ENCODE results near the gene CELSR1. TPM values are rescaled to one million over a fixed set of nuclear protein-coding genes. Genes with fewer than 3 reads are reported as not detected.
"Not testable (repeated sequence)": the region's sequence is repeated elsewhere in the genome, so short reads cannot be mapped to it uniquely, and the experiment has no call there.

The CELSR1 gene
- total RNA-seq, 2 experiments from 2014 or later, result 3.7 to 5.2 TPM

DNA sequence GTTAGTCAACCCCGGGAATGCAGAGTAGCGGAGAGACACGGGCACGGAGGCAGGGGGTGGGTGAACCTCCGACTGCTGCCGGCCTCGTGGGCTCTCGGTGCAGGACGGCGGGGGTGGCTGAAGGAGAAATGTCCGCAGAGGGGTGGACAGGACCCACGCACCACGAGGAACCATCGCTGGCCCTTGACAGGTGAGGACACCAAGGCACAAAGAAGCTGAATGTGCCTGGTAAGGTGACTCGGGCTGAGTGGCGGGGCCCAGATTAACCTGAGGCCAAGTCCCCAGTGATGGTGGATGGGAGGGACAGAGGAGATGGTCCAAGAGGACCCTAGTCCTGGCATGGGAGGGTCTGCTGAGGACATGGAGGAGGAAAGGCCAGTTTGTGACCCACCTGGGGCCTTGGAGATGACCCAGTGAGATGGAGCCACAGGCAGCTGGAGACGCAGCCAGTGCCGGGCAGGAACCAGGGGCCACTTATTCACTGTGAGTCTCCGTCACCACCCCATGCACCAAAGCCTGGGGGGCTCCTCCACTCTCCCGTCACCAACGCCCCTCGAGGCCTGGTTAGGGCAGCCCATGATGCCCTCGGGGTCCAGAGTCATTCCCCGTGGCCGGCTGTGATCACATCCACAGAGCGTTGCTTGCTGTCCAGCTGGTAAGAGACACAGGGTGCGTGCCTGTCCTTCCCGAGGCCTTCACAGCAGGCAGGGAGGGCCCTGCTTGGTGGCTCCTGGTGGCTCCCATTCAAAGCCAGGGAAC lies 64.2 kb downstream of the CELSR1 start:
- TF ChIP-seq, protein P1, sequence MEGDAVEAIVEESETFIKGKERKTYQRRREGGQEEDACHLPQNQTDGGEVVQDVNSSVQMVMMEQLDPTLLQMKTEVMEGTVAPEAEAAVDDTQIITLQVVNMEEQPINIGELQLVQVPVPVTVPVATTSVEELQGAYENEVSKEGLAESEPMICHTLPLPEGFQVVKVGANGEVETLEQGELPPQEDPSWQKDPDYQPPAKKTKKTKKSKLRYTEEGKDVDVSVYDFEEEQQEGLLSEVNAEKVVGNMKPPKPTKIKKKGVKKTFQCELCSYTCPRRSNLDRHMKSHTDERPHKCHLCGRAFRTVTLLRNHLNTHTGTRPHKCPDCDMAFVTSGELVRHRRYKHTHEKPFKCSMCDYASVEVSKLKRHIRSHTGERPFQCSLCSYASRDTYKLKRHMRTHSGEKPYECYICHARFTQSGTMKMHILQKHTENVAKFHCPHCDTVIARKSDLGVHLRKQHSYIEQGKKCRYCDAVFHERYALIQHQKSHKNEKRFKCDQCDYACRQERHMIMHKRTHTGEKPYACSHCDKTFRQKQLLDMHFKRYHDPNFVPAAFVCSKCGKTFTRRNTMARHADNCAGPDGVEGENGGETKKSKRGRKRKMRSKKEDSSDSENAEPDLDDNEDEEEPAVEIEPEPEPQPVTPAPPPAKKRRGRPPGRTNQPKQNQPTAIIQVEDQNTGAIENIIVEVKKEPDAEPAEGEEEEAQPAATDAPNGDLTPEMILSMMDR (conservative IDR thresholded peaks at IDR 0.05; ENCODE audit: low read length), result no peak
- TF ChIP-seq EZH2phosphoT487 (IDR thresholded peaks at IDR 0.05; ENCODE audit: borderline replicate concordance, low read depth, low read length), result no peak
- Histone ChIP-seq H3K4me1 (ENCODE audit: insufficient read depth, low read length, poor library complexity, severe bottlenecking) (no peaks in the 10 kb centered on the region), H3K9me3 (ENCODE audit: low read length) (no peaks in the 10 kb centered on the region), H3K36me3 (ENCODE audit: insufficient read depth, low read length) (no peaks in the 10 kb centered on the region), H4K20me1 (ENCODE audit: insufficient read depth, low read length) (no peaks in the 10 kb centered on the region), H3K4me3 (ENCODE audit: low read depth, low read length, poor library complexity, severe bottlenecking) (no peak overlapping the region), H3K79me2 (ENCODE audit: insufficient read depth, low read depth, low read length) (no peaks in the 10 kb centered on the region), H3K9me2 (ENCODE audit: insufficient read depth, low read length) (no peaks in the 10 kb centered on the region), H2AFZ (ENCODE audit: low read length) (no peak overlapping the region), H3K4me2 (ENCODE audit: low read length) (no peak overlapping the region), H3K27ac (ENCODE audit: low read depth, low read length, poor library complexity, severe bottlenecking) (no peak overlapping the region)
- ChIA-PET POLR2A (no interaction called here), CTCF (ENCODE audit: unreplicated experiment) (no interaction called here)
- DNase-seq (ENCODE audit: low spot score), result no peak
- intact Hi-C loops (cut with micrococcal nuclease; ENCODE audit: unreplicated experiment), result no loop called here
- no TSS peak for BruUV-seq (replicated peaks)

DNA sequence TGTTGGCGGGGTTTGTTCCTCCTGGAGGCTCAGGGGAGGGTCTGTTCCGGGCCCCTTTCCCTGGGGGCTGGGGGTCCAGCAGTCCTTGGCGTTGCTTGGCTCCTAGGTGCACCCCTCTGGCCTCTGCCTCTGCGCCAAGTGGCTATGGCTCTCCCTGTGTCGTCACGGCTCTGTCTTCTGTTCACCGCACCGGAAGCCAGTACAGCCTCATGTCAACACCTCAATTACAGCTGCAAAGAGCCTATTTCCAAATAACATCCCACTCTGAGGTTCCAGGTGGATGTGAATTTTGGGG lies 64.8 kb downstream of the CELSR1 start:
- Histone ChIP-seq H3K4me1 (ENCODE audit: insufficient read depth, low read length, poor library complexity, severe bottlenecking) (no peaks in the 10 kb centered on the region), H4K20me1 (ENCODE audit: insufficient read depth, low read length) (no peaks in the 10 kb centered on the region), H3K79me2 (ENCODE audit: insufficient read depth, low read depth, low read length) (no peaks in the 10 kb centered on the region), H3K27ac (ENCODE audit: low read depth, low read length, poor library complexity, severe bottlenecking) (no peak overlapping the region), H3K4me2 (ENCODE audit: low read length) (no peak overlapping the region), H3K9me3 (ENCODE audit: low read length) (no peaks in the 10 kb centered on the region), H3K4me3 (ENCODE audit: low read depth, low read length, poor library complexity, severe bottlenecking) (no peak overlapping the region), H3K36me3 (ENCODE audit: insufficient read depth, low read length) (no peaks in the 10 kb centered on the region), H2AFZ (ENCODE audit: low read length) (no peak overlapping the region), H3K9me2 (ENCODE audit: insufficient read depth, low read length) (no peaks in the 10 kb centered on the region)
- TF ChIP-seq, protein P1 (conservative IDR thresholded peaks at IDR 0.05; ENCODE audit: low read length), result no peak
- no peak for TF ChIP-seq EZH2phosphoT487 (IDR thresholded peaks at IDR 0.05; ENCODE audit: borderline replicate concordance, low read depth, low read length)
- DNase-seq (ENCODE audit: low spot score), result no peak
- no TSS peak for BruUV-seq (replicated peaks)
- ChIA-PET POLR2A (no interaction called here), CTCF (ENCODE audit: unreplicated experiment) (no interaction called here)
- intact Hi-C loops (cut with micrococcal nuclease; ENCODE audit: unreplicated experiment), result no loop called here

DNA sequence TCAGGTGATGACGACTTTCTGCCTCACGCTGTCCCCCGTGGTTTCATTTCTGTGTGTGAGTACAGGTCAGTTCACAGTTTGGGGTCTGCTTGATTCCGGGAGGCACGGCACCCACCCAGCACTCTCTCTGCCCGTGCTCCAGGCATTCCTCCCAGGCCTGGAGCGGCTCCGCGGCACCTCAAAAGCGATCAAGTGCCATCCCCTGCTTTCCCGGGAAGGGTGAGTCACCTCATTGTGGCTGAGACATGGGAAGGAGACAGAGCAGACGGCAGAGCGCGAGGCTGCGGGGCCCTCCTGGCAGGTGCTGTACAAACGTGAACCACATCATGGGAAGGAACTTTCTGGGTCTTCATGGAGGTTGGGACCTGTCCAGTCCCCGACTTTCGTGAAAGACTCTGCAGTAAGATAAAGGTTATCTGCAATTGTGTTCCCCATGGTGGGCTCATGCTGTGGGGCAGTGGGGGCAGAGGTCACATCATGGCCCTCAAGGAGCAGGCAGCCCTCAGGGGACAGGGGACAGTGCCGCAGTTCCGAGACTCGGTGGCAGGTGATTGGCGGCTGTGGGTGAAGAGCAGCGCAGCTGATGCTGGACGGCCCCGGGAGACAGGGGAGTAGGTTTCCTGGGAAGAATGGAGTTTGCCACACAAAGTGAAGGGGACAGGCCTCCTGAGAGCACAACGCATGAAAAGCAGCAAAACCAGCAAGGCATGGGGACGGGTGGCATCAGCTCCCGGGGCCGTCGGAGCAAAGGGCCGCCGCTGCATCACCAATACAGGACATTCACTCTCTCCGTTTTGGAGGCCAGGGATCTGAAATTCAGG lies 65.3 kb downstream of the CELSR1 start:
- BruUV-seq (replicated peaks), result no TSS peak
- Histone ChIP-seq H3K27ac (ENCODE audit: low read depth, low read length, poor library complexity, severe bottlenecking) (no peak overlapping the region), H3K4me1 (ENCODE audit: insufficient read depth, low read length, poor library complexity, severe bottlenecking) (no peaks in the 10 kb centered on the region), H3K79me2 (ENCODE audit: insufficient read depth, low read depth, low read length) (no peaks in the 10 kb centered on the region), H3K4me2 (ENCODE audit: low read length) (no peak overlapping the region), H2AFZ (ENCODE audit: low read length) (no peak overlapping the region), H3K9me3 (ENCODE audit: low read length) (no peaks in the 10 kb centered on the region), H4K20me1 (ENCODE audit: insufficient read depth, low read length) (no peaks in the 10 kb centered on the region), H3K36me3 (ENCODE audit: insufficient read depth, low read length) (no peaks in the 10 kb centered on the region), H3K9me2 (ENCODE audit: insufficient read depth, low read length) (no peaks in the 10 kb centered on the region), H3K4me3 (ENCODE audit: low read depth, low read length, poor library complexity, severe bottlenecking) (no peak overlapping the region)
- intact Hi-C loops (cut with micrococcal nuclease; ENCODE audit: unreplicated experiment), result no loop called here
- no peak for TF ChIP-seq EZH2phosphoT487 (IDR thresholded peaks at IDR 0.05; ENCODE audit: borderline replicate concordance, low read depth, low read length)
- TF ChIP-seq, protein P1 (conservative IDR thresholded peaks at IDR 0.05; ENCODE audit: low read length), result no peak
- ChIA-PET POLR2A (no interaction called here), CTCF (ENCODE audit: unreplicated experiment) (no interaction called here)
- DNase-seq (ENCODE audit: low spot score), result no peak

DNA sequence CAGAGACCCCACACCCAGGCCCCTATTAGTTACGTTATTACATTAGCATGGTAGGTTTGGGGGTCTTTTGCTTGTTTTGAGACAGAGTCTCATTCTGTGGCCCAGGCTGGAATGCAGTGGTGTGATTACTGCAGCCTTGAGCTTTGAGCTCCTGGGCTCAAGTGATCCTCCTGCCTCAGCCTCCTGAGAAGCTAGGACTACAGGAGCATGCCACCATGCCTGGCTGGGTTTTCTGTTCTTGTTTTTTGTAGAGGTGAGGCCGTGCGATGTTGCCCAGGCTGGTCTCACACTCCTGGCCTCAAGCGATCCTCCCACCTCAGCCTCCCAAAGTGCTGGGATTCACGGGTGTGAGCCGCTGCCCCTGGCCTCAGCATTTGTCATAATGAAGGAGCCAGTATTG lies 66.1 kb downstream of the CELSR1 start:
- CTCF ChIA-PET (ENCODE audit: unreplicated experiment); DNase-seq (ENCODE audit: low spot score); BruUV-seq (replicated peaks); H3K4me3 ChIP-seq (ENCODE audit: low read depth, low read length, poor library complexity, severe bottlenecking); H3K9me3 ChIP-seq (ENCODE audit: low read length); intact Hi-C loops (cut with micrococcal nuclease; ENCODE audit: unreplicated experiment); H3K36me3 ChIP-seq (ENCODE audit: insufficient read depth, low read length); H3K4me1 ChIP-seq (ENCODE audit: insufficient read depth, low read length, poor library complexity, severe bottlenecking); POLR2A ChIA-PET; H3K9me2 ChIP-seq (ENCODE audit: insufficient read depth, low read length); H3K27ac ChIP-seq (ENCODE audit: low read depth, low read length, poor library complexity, severe bottlenecking); H2AFZ ChIP-seq (ENCODE audit: low read length); H3K4me2 ChIP-seq (ENCODE audit: low read length); H4K20me1 ChIP-seq (ENCODE audit: insufficient read depth, low read length); H3K79me2 ChIP-seq (ENCODE audit: insufficient read depth, low read depth, low read length): not testable (repeated sequence)

Data from OCI-LY7 (cell line).